A673 (cell line): ENCODE data around the gene LMOD3. TPM values are rescaled to one million over a fixed set of nuclear protein-coding genes. Genes with fewer than 3 reads are reported as not detected.

ENCODE experiments used
- BruUV-seq: library from RNA; stranded (reverse); fragments of 400-500 nt; replicated peaks from 2 replicates; lab custom pipeline; 2021; lab: Mats Ljungman, UMichigan
- CTCF ChIA-PET: fragments of 300-600 bp; sonication (Branson Sonifier 250); formaldehyde crosslinking; loops from one replicate; lab custom pipeline; 2022; ENCODE audit warnings: antibody characterized with exemption; lab: Charles Lee
- POLR2A ChIA-PET: fragments of 300-600 bp; sonication (Branson Sonifier 250); formaldehyde crosslinking; loops from one replicate; lab custom pipeline; 2022; ENCODE audit warnings: antibody characterized with exemption; ENCODE audit not compliant: low non-redundant PET; lab: Charles Lee
- DNase-seq: peaks from one replicate; pipeline ENCODE4 v3.0.0-alpha.2; 2015; ENCODE audit warnings: low spot score
- H3K27ac ChIP-seq: fragments of 200-600 bp; sonication (generic); 2 replicates; pipeline ENCODE4 v1.5.1; 2016; ENCODE audit warnings: mixed run types, low read depth, mild to moderate bottlenecking, mixed read lengths, antibody characterized with exemption, low read length; ENCODE audit not compliant: poor library complexity, severe bottlenecking
- H3K27me3 ChIP-seq: fragments of 200-600 bp; sonication (generic); replicated peaks from 2 replicates; pipeline ENCODE4 v1.6.1; 2017; ENCODE audit warnings: mixed run types, low read depth, mild to moderate bottlenecking, mixed read lengths, antibody characterized with exemption, low read length; ENCODE audit not compliant: insufficient read depth, poor library complexity
- H3K36me3 ChIP-seq: fragments of 200-600 bp; sonication (generic); 2 replicates; pipeline ENCODE4 v1.6.1; 2016; ENCODE audit warnings: mixed run types, mild to moderate bottlenecking, mixed read lengths, antibody characterized with exemption, low read length; ENCODE audit not compliant: insufficient read depth, poor library complexity, severe bottlenecking
- H3K4me1 ChIP-seq: fragments of 200-600 bp; sonication (generic); 2 replicates; pipeline ENCODE4 v1.6.1; 2017; ENCODE audit warnings: mixed run types, mild to moderate bottlenecking, mixed read lengths, antibody characterized with exemption, low read length; ENCODE audit not compliant: insufficient read depth, poor library complexity, severe bottlenecking
- H3K4me3 ChIP-seq: fragments of 200-600 bp; sonication (generic); 2 replicates; pipeline ENCODE4 v1.5.1; 2016; ENCODE audit warnings: low read depth, mixed run types, mild to moderate bottlenecking, mixed read lengths, low read length; ENCODE audit not compliant: poor library complexity, severe bottlenecking
- H3K9me3 ChIP-seq: fragments of 200-600 bp; sonication (generic); 2 replicates; pipeline ENCODE4 v1.6.1; 2016; ENCODE audit warnings: mixed run types, low read depth, mild to moderate bottlenecking, mixed read lengths, antibody characterized with exemption, low read length; ENCODE audit not compliant: poor library complexity, severe bottlenecking
- EZH2 ChIP-seq: fragments of 200-600 bp; sonication (generic); IDR thresholded peaks from 2 replicates; pipeline ENCODE4 v1.6.1; 2017; ENCODE audit warnings: borderline replicate concordance, low read depth, mild to moderate bottlenecking, mixed read lengths, antibody characterized with exemption, low read length; ENCODE audit not compliant: poor library complexity, severe bottlenecking
- intact Hi-C: fragments of 100-400 bp; cut with micrococcal nuclease; formaldehyde crosslinking; loops from one replicate; pipeline ENCODE4 v1.10.0; 2022; ENCODE audit not compliant: unreplicated experiment
- total RNA-seq: library from RNA; stranded (reverse); gene quantifications from 2 replicates; pipeline ENCODE4 v1.2.3, GENCODE V29; 2021
- TF ChIP-seq, protein P1 (sequence below): fragments of 300-800, 200-600 bp; sonication (generic); conservative IDR thresholded peaks from 2 replicates; pipeline ENCODE4 v1.5.1; 2017; ENCODE audit warnings: low read depth, mild to moderate bottlenecking, antibody characterized with exemption, low read length, moderate library complexity, mixed read lengths

LMOD3 gene
- total RNA-seq, 1 experiment from 2014 or later = not detected

DNA sequence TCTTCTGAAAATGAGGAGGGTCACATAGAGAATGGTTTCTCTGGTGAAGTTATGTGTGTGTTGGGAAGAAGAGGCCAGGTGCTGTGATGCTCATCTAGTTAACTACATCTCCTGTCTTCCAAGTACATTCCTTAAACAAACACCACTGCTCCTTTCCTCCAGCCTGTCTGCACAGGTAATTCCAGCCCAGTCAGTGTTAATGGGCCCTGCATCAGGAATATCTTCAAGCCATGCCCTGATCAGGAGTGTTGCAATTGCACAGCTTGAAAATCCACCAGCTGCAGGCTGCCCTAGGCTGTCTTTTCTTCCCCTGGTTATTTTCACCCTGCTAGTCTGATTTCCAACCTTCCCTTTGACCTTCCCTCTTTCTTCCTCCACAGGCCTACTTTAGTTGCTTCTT, 41.9 kb upstream of the LMOD3 start:
- Histone ChIP-seq H3K36me3 (no peaks in the 10 kb centered on the region), H3K27me3 (no peaks in the 10 kb centered on the region), H3K4me3 (no peak overlapping the region), H3K27ac (no peak overlapping the region), H3K4me1 (no peaks in the 10 kb centered on the region), H3K9me3 (no peaks in the 10 kb centered on the region)
- ChIA-PET CTCF (no interaction called here), POLR2A (no interaction called here)
- no peak for DNase-seq
- TF ChIP-seq, protein P1, sequence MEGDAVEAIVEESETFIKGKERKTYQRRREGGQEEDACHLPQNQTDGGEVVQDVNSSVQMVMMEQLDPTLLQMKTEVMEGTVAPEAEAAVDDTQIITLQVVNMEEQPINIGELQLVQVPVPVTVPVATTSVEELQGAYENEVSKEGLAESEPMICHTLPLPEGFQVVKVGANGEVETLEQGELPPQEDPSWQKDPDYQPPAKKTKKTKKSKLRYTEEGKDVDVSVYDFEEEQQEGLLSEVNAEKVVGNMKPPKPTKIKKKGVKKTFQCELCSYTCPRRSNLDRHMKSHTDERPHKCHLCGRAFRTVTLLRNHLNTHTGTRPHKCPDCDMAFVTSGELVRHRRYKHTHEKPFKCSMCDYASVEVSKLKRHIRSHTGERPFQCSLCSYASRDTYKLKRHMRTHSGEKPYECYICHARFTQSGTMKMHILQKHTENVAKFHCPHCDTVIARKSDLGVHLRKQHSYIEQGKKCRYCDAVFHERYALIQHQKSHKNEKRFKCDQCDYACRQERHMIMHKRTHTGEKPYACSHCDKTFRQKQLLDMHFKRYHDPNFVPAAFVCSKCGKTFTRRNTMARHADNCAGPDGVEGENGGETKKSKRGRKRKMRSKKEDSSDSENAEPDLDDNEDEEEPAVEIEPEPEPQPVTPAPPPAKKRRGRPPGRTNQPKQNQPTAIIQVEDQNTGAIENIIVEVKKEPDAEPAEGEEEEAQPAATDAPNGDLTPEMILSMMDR = no peak
- TF ChIP-seq EZH2 = no peak
- BruUV-seq = no TSS peak
- intact Hi-C loops = loop anchor here (5.0 kb wide), 3 partner anchors 248 to 508 kb away; no protein-coding TSS in a partner anchor

DNA sequence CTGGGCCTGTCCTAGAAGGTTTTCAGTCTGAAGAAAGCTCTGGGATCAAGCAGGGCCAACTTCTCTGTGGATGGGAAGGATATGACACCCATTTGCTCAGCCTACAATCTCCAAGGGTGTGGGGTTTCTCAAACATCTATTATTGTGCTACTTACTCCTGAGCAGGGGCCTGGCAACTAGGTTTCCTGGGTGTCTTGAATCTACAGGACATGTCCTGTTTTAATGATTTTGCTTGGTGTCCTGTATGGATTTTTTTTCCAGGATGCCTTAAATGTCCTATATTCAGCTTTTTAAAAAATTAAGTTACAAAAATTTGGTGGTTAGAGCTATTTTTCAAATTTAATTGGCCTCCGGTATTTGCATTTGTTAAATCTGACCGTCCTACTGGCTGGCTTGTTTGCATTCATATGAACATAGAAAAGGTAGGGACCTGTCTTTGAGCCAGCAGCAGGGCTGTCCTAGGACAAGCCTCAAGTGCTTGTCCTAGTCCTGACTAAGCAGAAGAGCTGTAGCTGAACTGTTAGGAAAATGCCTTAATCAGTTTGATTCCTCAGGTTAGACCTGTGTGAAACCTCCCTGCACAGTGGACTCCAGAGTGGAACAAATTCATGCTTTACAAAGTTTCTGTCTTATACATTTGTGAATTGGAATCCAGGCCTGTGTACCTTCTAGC, 40.0 kb upstream of the LMOD3 start:
- ChIA-PET POLR2A (no interaction called here), CTCF (interaction anchor here (1.7 kb wide), 1 partner anchor 144 kb away, joined by 7 read pairs; no protein-coding TSS in a partner anchor)
- H3K27ac ChIP-seq = no peak overlapping the region
- intact Hi-C loops = loop anchor here (5.0 kb wide), 3 partner anchors 250 to 510 kb away; no protein-coding TSS in a partner anchor
- no peaks in the 10 kb centered on the region for H3K9me3 ChIP-seq
- H3K4me1 ChIP-seq = no peaks in the 10 kb centered on the region
- BruUV-seq = no TSS peak
- H3K36me3 ChIP-seq = no peaks in the 10 kb centered on the region
- no peak for DNase-seq
- TF ChIP-seq, protein P1 = no peak
- no peak for TF ChIP-seq EZH2
- H3K27me3 ChIP-seq = no peaks in the 10 kb centered on the region
- H3K4me3 ChIP-seq = no peak overlapping the region

DNA sequence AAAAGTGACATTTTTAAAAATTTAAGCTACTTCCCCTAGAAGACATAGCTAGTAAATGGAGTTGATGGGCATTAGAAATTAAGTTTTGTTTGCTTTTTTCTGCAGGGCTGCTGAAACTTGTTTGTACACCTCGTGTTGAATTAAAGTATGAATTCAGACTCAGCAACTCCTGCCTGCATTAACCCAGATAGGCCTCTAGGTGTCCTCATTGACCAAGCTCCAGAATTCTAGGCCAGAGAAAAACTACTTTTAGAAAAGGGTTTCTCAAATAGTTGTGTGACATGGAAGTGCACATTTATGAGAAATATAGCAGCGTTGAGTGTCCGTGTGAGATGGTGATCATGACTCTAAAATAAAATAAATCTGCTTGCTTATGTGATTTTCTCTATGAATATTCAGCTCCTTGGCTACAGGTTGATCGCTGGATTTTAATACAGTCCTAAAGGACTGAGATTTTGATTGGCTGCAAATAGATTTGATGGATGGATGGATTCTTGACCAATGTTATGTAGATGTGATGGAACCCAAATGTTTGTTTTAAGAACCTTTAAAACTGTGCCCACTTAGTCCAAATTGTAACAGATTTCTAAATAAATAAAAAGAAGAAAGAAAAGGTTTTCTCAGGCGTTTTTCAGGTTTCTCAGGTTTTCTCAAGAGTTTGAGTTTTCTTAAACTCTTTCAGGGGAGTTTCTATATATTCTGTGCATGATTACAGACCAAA, 39.4 kb upstream of the LMOD3 start:
- Histone ChIP-seq H3K27me3 (no peaks in the 10 kb centered on the region), H3K27ac (no peak overlapping the region), H3K4me3 (no peak overlapping the region), H3K9me3 (no peaks in the 10 kb centered on the region), H3K36me3 (no peaks in the 10 kb centered on the region), H3K4me1 (no peaks in the 10 kb centered on the region)
- POLR2A ChIA-PET = no interaction called here
- BruUV-seq = no TSS peak
- intact Hi-C loops = loop anchor here (2.0 to 5.0 kb wide), 4 partner anchors 145 to 511 kb away; no protein-coding TSS in a partner anchor
- peak; percentile 32 for DNase-seq
- CTCF ChIA-PET = interaction anchor here (1.7 kb wide), 1 partner anchor 145 kb away, joined by 7 read pairs; no protein-coding TSS in a partner anchor
- TF ChIP-seq, protein P1 = peak; percentile 72
- TF ChIP-seq EZH2 = no peak
